Hepatocyte (in vitro differentiated cells): ENCODE data around the gene SLC4A7. TPM values are rescaled to one million over a fixed set of nuclear protein-coding genes. Genes with fewer than 3 reads are reported as not detected.

Experiments used
- DNase-seq: peaks from one replicate; pipeline ENCODE4 v3.0.0-alpha.2; 2016; ENCODE audit warnings: low spot score
- H2AFZ ChIP-seq: fragments of 200-600 bp; sonication (generic); 2 replicates; pipeline ENCODE4 v1.6.0; 2016; ENCODE audit warnings: antibody characterized with exemption, mild to moderate bottlenecking
- H3K27ac ChIP-seq: fragments of 200-600 bp; sonication (generic); 2 replicates; pipeline ENCODE4 v1.5.1; 2016; ENCODE audit warnings: mild to moderate bottlenecking
- H3K27me3 ChIP-seq: fragments of 200-600 bp; sonication (generic); 2 replicates; pipeline ENCODE4 v1.6.1; 2016
- H3K36me3 ChIP-seq: fragments of 200-600 bp; sonication (generic); replicated peaks from 2 replicates; pipeline ENCODE4 v1.5.1; 2016; ENCODE audit warnings: low read depth; ENCODE audit not compliant: insufficient read depth
- H3K4me1 ChIP-seq: fragments of 200-600 bp; sonication (generic); 2 replicates; pipeline ENCODE4 v1.5.1; 2016; ENCODE audit warnings: mild to moderate bottlenecking, moderate library complexity; ENCODE audit not compliant: insufficient read depth
- H3K4me2 ChIP-seq: fragments of 200-600 bp; sonication (generic); 2 replicates; pipeline ENCODE4 v1.6.0; 2016
- H3K4me3 ChIP-seq: fragments of 200-600 bp; sonication (generic); 2 replicates; pipeline ENCODE4 v1.5.1; 2016; ENCODE audit warnings: mild to moderate bottlenecking
- H3K79me2 ChIP-seq: fragments of 200-600 bp; sonication (generic); 2 replicates; pipeline ENCODE4 v1.6.0; 2017; ENCODE audit warnings: mild to moderate bottlenecking
- H3K9me2 ChIP-seq: fragments of 200-600 bp; sonication (generic); replicated peaks from 2 replicates; pipeline ENCODE4 v1.6.0; 2017; ENCODE audit warnings: mild to moderate bottlenecking; ENCODE audit not compliant: insufficient read depth
- H3K9me3 ChIP-seq: fragments of 200-600 bp; sonication (generic); 2 replicates; pipeline ENCODE4 v1.5.1; 2016; ENCODE audit warnings: low read depth, mild to moderate bottlenecking
- H4K20me1 ChIP-seq: fragments of 200-600 bp; sonication (generic); 2 replicates; pipeline ENCODE4 v1.6.0; 2016; ENCODE audit warnings: mild to moderate bottlenecking; ENCODE audit not compliant: insufficient read depth, poor library complexity, severe bottlenecking
- EZH2 ChIP-seq: fragments of 200-600 bp; sonication (generic); IDR thresholded peaks from 2 replicates; pipeline ENCODE4 v1.6.1; 2016; ENCODE audit warnings: antibody characterized with exemption, mild to moderate bottlenecking, borderline replicate concordance
- EZH2phosphoT487 ChIP-seq: fragments of 200-600 bp; sonication (generic); IDR thresholded peaks from one replicate; pipeline ENCODE4 v1.6.1; 2018; ENCODE audit warnings: antibody characterized with exemption, mild to moderate bottlenecking, low read depth, moderate library complexity; ENCODE audit not compliant: unreplicated experiment, severe bottlenecking
- WGBS: methylation state at CpG from one replicate; pipeline ENCODE4 v1.1.6; 2016; ENCODE audit warnings: low lambda C conversion rate; ENCODE audit errors: missing lambda C conversion rate; 5-methylcytosine and 5-hydroxymethylcytosine counted together
- polyA plus RNA-seq: library from polyadenylated mRNA; unstranded; fragments of >200 nt; fragmentation: Nextera tagmentation; extraction: Ambion mirVana; gene quantifications from 2 replicates; pipeline ENCODE4 v1.2.1, GENCODE V29; 2016
- small RNA-seq: library from RNA; depleted of rRNA; stranded (forward); fragments of <200 nt; gene quantifications from one replicate; pipeline ENCODE3, GENCODE V24; 2014
- total RNA-seq: library from RNA; depleted of rRNA; stranded (reverse); fragments of >200 nt; gene quantifications from 2 replicates; pipeline ENCODE4 v1.2.3, GENCODE V29; 2014
- TF ChIP-seq, protein P1 (sequence below): fragments of 200-600 bp; sonication (generic); IDR thresholded peaks from 2 replicates; pipeline ENCODE4 v1.5.1; 2016; ENCODE audit warnings: antibody characterized with exemption, mild to moderate bottlenecking; ENCODE audit not compliant: poor library complexity

Gene SLC4A7
- total and polyA plus RNA-seq, 2 experiments from 2014 or later: 7.7 to 45.3 TPM

DNA sequence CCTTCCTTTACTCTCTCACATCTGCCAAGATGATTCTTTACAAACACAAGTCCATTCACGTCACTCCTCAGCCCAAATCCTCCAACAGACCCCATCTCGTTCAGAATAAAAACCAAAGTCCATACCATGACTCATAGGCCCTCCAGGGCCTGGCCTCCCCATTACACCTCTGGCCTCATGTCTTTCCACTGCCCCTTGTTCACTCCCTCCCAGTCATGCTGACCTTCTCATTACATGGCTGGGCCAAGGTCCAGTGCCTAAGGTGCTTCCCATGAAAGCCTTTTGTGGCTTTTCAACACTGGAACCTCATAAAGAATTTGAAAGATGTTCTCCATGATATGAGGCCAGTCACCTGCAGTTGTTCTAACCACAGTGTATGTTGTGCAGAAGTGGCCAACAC lies 159.5 kb downstream of the SLC4A7 start:
- DNase-seq: no peak
- Histone ChIP-seq H3K27me3 (no peaks in the 10 kb centered on the region), H3K4me3 (no peak overlapping the region), H3K4me1 (no peaks in the 10 kb centered on the region), H3K79me2 (no peaks in the 10 kb centered on the region), H4K20me1 (no peaks in the 10 kb centered on the region), H3K36me3 (no peaks in the 10 kb centered on the region), H3K4me2 (no peak overlapping the region), H3K9me2 (no peaks in the 10 kb centered on the region), H3K27ac (no peak overlapping the region), H2AFZ (no peak overlapping the region), H3K9me3 (no peaks in the 10 kb centered on the region)
- WGBS: 74% methylated on average over 2 of the region's 2 CpGs
- TF ChIP-seq EZH2phosphoT487 (no peak), EZH2 (no peak)
- TF ChIP-seq, protein P1, sequence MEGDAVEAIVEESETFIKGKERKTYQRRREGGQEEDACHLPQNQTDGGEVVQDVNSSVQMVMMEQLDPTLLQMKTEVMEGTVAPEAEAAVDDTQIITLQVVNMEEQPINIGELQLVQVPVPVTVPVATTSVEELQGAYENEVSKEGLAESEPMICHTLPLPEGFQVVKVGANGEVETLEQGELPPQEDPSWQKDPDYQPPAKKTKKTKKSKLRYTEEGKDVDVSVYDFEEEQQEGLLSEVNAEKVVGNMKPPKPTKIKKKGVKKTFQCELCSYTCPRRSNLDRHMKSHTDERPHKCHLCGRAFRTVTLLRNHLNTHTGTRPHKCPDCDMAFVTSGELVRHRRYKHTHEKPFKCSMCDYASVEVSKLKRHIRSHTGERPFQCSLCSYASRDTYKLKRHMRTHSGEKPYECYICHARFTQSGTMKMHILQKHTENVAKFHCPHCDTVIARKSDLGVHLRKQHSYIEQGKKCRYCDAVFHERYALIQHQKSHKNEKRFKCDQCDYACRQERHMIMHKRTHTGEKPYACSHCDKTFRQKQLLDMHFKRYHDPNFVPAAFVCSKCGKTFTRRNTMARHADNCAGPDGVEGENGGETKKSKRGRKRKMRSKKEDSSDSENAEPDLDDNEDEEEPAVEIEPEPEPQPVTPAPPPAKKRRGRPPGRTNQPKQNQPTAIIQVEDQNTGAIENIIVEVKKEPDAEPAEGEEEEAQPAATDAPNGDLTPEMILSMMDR: no peak

DNA sequence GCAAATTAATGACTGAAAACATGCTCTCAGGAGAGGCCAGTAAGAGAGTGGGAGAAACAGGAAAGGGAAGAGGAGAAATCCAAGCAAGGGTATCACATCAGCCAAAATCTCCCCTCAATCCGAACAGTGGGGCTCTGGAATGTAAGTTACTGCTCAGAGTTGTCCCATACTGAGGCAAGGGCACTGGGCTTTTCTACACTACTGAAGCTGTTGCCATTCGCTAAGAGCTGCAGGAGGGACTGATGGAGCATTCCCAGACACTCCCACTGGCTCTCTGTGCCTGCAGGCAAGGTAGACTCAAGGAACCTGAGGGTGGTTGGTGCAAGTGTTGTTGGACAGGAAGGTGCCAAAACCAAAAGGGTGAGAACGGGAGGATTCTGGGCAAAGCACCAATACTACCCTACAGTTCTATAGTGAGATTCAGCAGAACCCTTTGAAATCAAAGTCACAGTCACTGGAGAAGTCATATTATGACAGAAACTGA lies 161.1 kb downstream of the SLC4A7 start:
- H2AFZ ChIP-seq: no peak overlapping the region
- 90% methylated on average over 3 of the region's 3 CpGs for WGBS
- DNase-seq: no peak
- no peak overlapping the region for H3K27ac ChIP-seq
- H3K4me3 ChIP-seq: no peak overlapping the region
- H3K9me2 ChIP-seq: no peaks in the 10 kb centered on the region
- H4K20me1 ChIP-seq: no peaks in the 10 kb centered on the region
- H3K9me3 ChIP-seq: no peaks in the 10 kb centered on the region
- no peaks in the 10 kb centered on the region for H3K4me1 ChIP-seq
- TF ChIP-seq EZH2: no peak
- TF ChIP-seq, protein P1: no peak
- TF ChIP-seq EZH2phosphoT487: no peak
- no peaks in the 10 kb centered on the region for H3K36me3 ChIP-seq
- no peaks in the 10 kb centered on the region for H3K27me3 ChIP-seq
- H3K79me2 ChIP-seq: no peaks in the 10 kb centered on the region
- no peak overlapping the region for H3K4me2 ChIP-seq

Small RNA genes lying within 50 kb of the gene (small RNA-seq; reads per million reads assigned to genes)
- not detected for gene AC137675.1
- not detected for gene RNU1-96P

Other genes with a start within 250 kb of the SLC4A7 start
- 2.0 and 2.3 TPM in 2 replicates for gene NEK10, start 115.0 kb downstream of the SLC4A7 start, total RNA-seq
- 0.13 and 0.73 TPM in 2 replicates for gene NEK10, start 115.0 kb downstream of the SLC4A7 start, polyA plus RNA-seq
- not detected in 2 replicates for gene EOMES, start 237.9 kb upstream of the SLC4A7 start, total RNA-seq
- 0.39 TPM in 1 of 2 replicates, not detected in the other for gene EOMES, start 237.9 kb upstream of the SLC4A7 start, polyA plus RNA-seq